Subcutaneous adipose tissue (tissue), 4 donors: ENCODE data around the gene DCAF8L1. TPM values are rescaled to one million over a fixed set of nuclear protein-coding genes. Genes with fewer than 3 reads are reported as not detected.

Experiments used
- total RNA-seq, 4 donors: library from RNA; depleted of rRNA; stranded (reverse); fragments of >200 nt; gene quantifications; one replicate each; pipeline ENCODE4 v1.1.0, GENCODE V29; 2016
- TF ChIP-seq, protein P1 (sequence below): fragments of 450-650 bp; IDR thresholded peaks from one replicate; pipeline ENCODE4 v1.5.1; 2016; ENCODE audit warnings: low read depth, mild to moderate bottlenecking, control low read depth, antibody characterized with exemption, moderate library complexity

DCAF8L1 gene
- total RNA-seq, 4 donors from 2014 or later: not detected

DNA sequence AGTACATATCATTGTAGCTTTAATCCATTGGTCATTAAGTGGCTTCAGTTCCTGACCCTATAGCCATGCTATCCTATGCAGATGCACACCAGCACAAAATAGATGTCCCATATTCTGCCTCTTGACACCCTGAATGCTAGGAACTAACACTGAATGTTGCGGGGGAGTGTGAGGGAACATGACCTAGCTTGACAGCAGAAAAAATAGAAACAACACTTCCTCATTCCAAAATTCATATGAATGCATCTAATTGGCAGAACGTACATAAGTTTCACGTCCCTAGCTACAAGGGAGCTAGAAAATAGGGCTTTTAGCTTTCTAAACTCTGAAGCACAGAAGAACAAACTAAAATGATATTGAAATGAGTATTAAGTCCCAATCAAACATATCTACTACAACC is 14.4 kb upstream of the DCAF8L1 start:
- TF ChIP-seq, protein P1, sequence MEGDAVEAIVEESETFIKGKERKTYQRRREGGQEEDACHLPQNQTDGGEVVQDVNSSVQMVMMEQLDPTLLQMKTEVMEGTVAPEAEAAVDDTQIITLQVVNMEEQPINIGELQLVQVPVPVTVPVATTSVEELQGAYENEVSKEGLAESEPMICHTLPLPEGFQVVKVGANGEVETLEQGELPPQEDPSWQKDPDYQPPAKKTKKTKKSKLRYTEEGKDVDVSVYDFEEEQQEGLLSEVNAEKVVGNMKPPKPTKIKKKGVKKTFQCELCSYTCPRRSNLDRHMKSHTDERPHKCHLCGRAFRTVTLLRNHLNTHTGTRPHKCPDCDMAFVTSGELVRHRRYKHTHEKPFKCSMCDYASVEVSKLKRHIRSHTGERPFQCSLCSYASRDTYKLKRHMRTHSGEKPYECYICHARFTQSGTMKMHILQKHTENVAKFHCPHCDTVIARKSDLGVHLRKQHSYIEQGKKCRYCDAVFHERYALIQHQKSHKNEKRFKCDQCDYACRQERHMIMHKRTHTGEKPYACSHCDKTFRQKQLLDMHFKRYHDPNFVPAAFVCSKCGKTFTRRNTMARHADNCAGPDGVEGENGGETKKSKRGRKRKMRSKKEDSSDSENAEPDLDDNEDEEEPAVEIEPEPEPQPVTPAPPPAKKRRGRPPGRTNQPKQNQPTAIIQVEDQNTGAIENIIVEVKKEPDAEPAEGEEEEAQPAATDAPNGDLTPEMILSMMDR: no peak

DNA sequence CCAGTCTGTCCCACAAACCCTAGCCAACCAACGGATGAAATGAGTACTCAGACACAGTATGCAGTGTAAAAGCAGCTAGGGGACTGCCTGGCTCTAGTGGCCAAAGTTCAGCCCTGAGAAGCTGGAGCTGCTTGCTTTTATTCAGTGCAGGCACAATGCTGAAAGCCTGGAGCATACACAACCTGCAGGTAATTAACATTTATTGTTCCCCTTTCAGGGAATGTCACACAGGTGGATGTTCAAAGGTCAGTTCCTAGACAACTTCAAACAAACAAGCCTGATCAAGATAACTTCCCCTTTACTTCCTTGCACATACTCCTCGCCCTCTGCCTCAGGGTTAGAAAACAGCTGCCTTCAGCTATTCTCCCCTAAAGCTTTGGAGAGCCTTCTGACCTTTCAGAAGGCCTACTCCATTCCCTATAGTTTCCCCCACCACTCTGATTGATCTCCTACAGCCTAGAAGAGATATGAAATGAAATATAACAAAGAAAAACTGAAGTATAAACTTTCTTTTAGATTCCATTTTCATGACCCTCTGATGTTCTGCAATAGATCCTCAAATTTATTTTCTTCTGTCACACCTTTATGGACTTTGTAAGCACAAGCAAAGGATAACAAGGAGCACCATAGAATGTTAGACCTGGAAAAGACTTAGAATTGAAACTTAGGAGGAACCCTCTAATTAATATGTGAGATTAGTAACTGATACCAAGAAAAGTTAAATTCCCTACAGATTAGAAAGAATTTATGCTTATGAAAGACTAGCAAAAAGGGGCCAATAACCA is 6.8 kb upstream of the DCAF8L1 start:
- TF ChIP-seq, protein P1: no peak

DNA sequence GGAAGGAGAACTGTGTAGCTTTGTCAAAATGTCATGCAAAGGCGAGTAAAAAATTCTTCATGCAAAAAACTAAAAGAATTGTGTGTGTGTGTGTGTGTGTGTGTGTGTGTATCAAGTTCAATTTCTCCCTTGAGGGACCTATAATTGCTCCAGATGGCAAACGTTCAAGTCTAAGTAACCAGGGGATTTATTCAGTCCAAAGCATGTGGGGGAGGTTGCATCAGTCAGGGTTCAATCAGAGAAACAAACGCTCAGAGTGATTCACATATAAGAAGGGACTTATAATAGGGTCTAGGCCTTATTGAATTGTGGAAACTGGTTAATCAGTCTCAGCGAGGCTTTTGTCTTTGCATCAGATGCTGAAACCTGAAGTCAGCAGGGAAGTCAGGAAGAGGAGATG is 5.0 kb downstream of the DCAF8L1 start:
- TF ChIP-seq, protein P1: no peak

DNA sequence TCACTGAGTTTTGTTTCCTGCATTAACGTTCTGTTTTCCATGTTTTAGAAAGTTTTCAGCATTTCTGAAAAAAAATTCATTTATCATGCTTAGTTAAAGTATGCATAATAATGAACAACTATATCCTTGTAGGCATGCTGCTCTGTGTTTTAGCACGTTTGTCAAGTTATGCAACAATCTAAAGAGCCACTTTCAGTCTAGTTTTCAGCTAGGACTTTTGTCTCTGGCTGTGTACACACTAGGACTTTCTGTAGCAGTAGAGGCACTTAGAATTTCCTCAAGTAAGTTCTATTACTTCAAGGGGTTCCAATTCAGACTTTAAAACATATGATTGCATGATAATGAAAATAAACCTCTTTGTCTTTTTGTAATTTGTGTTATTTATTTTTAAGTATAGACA is 12.4 kb downstream of the DCAF8L1 start:
- TF ChIP-seq, protein P1: no peak

DNA sequence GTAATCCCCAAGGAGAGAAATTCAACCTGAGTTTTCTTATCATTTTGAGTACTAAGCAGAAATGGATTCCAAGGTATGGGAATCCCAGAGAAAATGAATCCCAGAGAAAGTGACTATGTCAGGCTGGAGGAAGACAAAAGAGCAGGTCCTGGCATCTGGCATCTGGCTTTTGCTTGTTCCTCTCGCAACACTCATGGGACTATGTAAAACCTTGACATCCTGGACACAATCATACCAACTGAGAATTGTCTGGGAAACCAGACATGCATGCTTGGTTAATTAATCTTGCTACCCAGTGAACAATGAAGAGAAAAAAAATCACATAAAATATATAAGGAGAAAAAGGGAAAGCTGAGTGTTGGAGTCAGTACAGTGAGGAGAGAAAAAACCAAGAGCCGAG is 12.9 kb downstream of the DCAF8L1 start:
- TF ChIP-seq, protein P1: no peak

DNA sequence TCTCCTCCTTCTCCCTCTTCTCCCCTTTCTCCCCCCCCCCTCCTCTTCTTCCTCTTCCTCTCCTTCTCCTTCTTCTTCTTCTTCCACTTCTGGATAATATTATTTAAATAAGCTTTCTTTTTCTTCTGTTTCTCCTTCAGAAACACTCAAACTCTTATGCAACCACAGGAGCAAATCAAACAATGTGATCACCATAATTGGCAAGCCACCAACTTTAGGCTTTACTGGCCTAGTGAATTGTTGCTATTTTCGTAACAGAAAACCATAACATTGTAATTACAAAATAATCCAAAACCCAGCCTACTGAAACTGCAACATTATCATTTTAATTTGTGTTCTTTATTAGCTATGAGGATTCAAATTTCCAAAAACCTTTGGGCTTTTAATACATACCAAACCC is 14.3 kb downstream of the DCAF8L1 start:
- TF ChIP-seq, protein P1: no peak

DNA sequence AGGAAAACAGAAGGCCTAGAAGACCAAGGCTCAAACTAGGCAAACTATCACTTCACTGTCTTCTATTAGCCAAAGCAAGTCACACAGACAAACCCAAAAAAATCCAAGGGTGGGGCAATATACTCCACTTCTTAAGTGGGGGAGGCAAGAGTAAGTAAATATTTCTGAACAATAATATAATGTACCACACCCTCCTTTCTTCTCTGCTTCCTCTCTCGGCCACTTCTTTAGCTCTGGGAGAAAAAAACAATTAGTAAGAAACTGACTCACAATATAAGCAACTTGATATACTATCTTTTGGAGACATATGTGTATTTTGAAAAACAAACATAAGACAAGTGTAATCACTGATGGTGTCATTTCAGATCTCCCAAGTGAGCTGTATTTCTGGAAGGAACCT is 14.8 kb downstream of the DCAF8L1 start:
- TF ChIP-seq, protein P1: no peak
